Esophagus squamous epithelium (tissue), 4 donors: ENCODE results near the gene TTBK2.

Experiments used
- CTCF ChIP-seq, 6 experiments: fragments of 450-650 bp in 4 of 6; fragments of 200-600 bp in 2 of 6; sonication (generic) in 2 of 6; IDR thresholded peaks; one replicate each; pipeline ENCODE4 v1.5.1; 2016 to 2019; ENCODE audit warnings: antibody characterized with exemption in 6 of 6, mild to moderate bottlenecking in 4 of 6, moderate library complexity in 4 of 6
- POLR2A ChIP-seq, 4 donors: fragments of 450-650 bp; IDR thresholded peaks; one replicate each; pipeline ENCODE4 v1.6.1; 2017; ENCODE audit warnings: antibody characterized with exemption in 4 of 4, mild to moderate bottlenecking in 4 of 4, moderate library complexity in 3 of 4

DNA sequence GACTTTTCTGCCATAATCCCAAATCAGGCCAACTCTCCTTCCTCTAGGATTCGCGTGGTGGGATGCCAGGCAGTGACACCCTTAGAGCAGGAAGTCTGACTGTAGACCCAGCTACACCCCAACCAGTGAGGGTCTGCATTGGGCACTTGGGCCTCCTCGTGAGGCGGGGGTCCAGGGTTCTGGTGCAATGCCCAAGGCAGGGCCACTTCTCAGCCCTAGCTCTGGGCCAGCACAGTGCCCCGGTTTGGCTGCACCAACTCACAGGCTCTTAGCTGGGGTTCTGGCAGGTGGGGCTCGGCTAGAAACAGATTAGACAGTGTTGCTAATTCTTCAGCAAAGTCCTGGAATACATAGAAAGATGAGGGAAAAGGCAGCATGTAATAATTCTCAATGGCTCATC, 196.3 kb downstream of the TTBK2 start:
- TF ChIP-seq CTCF (IDR thresholded peaks at IDR 0.05) (no peak), POLR2A (IDR thresholded peaks at IDR 0.05) (no peak)
